GM18517 (cell line): ENCODE results near the gene NR6A1.

ENCODE experiments used
- ATAC-seq: cut with Tn5 transposase; IDR thresholded peaks from one replicate; pipeline ENCODE4 v1.9.1; 2021; ENCODE audit warnings: mild to moderate bottlenecking, moderate library complexity; ENCODE audit not compliant: unreplicated experiment

The NR6A1 gene

DNA sequence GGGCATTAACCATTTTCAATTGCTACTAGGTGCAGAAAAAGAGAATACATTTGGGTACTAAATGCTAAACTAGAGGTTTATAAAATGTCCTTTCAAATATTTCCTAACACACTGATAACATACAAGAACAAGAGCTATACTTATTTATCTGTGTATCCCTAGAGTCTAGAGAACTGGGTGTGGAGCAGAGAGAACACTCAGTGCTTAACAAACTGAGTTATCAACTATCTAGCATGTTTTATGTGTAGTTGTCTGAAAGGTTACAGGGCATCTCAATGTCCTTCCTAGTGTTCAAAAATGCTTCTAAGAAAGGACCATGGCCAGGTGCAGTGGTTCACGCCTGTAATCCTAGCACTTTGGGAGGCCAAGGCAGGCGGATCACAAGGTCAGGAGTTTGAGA, 40.3 kb downstream of the NR6A1 start:
- no peak for ATAC-seq

DNA sequence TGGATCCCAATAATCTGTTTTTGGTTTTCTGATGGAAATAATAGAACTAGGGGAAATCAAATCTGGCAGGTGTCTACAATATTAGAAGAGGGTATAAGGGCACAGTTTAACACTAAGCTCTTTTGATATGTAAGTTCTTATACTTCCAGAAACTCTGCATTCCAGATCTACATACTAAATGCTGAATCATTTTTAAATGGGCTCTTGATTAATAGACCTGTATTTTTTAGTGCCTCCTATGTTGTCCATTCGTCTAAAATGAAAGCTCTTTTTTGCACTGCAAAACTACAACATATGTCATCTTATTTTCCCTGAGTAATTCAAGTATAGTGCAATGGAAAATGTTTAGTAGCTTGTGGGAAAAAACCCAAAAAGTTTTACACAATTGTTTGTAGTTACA, 44.2 kb downstream of the NR6A1 start:
- no peak for ATAC-seq

- no peak for ATAC-seq
Measured at GRCh38 chr9:124725068-124725452, 46.1 kb downstream of the NR6A1 start.

GRCh38 chr9:124724415-124725067, 46.6 kb downstream of the NR6A1 start:
- ATAC-seq, result no peak

DNA sequence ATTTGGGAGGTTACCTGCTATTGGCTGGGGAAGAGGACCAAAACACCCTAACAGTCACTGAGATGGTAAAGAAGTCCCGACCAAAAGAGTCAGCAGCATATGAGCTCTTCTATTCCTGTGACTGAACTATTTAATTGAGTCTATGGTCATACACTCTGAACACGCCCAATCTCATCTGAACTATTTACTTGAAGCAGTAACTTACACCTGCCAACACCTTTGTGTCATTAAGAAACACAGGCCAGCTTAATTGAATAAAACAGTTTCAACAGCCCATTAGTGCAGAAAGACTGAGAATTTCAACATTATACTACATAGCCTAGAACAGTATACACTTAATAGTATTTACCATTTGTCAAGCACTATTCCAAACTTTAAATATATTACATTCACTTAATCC, 47.8 kb downstream of the NR6A1 start:
- no peak for ATAC-seq

DNA sequence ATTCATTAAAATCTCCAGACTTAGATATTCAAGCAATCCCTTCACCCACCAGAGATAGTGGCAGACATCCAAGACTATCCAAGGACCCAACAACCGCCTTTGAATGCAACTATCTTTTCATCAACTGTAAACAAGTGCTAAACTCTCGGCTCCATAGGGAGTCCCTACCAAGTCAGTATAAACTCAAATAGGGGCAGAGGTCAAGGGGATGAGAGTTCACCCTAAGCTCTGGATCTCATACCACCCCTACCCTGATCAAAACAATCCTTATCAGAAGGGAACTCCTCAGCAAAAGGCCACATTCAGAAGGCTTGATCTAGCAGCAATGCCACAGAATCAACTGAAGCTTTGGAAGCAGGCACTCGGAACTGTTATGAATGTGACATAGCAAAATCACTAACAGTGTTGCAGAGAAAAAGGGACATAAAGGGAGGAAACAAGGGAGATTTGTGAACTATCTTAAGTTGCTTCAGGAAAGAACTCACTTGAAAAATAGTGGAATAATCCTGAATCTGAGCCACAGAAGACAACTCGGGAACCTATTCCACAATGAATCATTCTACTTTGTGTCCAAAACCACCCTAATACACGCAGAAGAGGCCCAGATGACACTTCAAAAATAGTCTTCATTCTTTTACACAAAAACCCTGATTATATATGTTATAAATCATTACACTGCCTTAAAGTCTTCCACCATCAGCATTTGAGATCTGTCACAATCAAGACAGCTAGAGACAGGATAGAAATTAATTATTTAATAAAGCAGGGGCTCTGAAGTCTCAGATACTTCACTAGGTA, 49.8 kb downstream of the NR6A1 start:
- ATAC-seq, result no peak

- ATAC-seq, result no peak
Measured at GRCh38 chr9:124720429-124721108, 50.5 kb downstream of the NR6A1 start.

GRCh38 chr9:124718928-124719327, 52.2 kb downstream of the NR6A1 start:
- no peak for ATAC-seq

DNA sequence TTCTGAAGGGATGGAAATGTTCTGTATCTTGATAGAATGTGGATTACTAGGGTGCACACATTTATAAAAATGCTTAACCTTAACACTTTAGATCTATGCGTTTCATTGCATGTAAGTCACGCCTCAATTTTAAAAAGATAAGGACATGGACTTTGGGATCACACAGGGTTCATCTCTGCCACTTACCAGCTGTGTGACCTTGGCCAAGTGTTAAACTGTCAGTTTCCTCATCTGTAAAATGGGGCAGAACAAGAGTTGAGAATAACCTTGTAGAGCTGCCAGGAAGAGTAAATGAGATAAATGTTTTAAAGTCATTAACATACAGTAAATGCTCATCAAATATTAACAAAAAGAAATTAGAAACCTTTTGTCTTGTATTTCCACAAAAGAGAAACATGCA, 53.5 kb downstream of the NR6A1 start:
- ATAC-seq, result no peak

DNA sequence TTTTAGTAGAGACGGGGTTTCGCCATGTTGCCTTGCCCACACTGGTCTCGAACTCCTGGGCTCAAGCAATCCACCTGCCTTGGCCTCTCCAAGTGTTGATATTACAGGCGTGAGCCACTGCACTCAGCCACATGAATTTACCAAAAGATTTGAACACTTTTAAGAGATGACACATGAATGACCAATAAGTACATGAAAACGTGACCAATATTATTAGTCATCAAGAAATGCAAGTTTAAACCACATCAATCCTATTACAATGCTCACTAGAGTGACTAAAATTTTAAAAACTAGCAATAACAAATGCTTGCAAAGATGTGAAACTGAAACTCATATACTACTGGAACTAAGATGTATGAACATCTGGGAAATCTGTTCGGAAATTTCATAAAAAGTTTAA, 54.3 kb downstream of the NR6A1 start:
- no peak for ATAC-seq

DNA sequence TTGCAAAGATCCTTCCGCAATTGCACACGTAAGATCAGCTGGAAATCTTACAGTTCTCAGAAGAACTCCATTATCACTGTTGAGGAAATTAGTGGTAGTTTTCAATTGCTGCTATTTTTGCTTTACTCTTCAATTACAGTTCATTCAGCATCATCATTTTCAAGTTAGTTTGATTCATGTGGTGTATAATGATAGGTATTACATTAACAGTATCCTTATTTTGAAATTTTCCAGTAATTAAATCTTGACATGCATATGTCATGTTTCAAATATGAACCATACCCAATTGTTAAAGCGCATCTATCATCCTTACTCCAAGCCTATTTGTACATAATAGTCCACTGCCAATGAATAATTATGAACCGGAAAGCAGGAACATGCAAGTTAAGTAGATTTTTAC, 60.3 kb downstream of the NR6A1 start:
- no peak for ATAC-seq

DNA sequence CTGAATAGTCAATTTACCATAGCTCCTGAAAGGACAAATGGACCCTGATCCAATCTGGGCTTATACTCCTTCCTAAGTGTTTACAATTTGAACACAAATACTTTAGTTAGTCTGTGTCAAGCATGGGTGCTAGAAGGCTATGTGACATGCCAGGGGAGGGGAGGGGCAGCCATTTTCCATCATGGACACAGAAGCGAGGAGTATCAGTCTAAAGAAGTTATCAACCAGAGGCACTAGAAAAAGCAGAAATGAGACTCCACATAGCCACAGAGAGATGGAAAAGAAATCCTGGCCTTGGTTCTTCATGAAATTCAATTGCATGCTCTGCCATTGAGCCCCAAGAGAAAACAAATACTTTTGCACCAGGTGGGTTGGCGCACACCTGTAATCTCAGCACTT, 61.8 kb downstream of the NR6A1 start:
- no peak for ATAC-seq

DNA sequence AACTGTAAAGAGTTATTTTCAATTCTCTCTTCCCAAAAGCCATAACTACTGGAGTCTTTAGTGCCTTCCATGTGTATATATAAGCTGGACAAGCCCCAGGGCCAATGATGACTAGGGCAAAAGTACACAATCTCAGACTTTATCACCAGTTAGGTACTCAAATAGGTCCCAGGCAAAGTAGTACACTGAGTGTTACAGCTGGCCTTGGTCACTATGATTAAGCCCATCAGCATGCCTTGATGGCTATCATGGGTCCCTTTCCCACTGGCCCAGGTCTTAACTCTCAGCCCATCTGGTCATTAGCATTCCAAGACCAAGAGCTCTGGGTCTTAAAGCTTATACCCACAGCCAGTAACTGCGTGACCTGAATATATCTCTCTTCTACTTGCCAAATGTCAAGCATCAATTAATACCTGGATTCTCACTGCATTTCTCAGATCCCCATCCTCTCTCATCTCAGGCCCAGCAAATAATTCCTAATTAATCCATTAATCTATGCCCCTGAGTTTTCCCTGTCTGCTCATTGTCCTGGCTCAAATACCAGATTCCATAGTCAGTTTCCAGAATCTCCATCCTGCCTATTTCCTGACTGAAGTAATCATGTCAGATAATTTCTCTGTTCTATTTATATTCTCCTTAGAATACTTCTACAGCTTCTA, 62.3 kb downstream of the NR6A1 start:
- ATAC-seq, result no peak

- no peak for ATAC-seq
Measured at GRCh38 chr9:124708074-124708473, 63.0 kb downstream of the NR6A1 start.

DNA sequence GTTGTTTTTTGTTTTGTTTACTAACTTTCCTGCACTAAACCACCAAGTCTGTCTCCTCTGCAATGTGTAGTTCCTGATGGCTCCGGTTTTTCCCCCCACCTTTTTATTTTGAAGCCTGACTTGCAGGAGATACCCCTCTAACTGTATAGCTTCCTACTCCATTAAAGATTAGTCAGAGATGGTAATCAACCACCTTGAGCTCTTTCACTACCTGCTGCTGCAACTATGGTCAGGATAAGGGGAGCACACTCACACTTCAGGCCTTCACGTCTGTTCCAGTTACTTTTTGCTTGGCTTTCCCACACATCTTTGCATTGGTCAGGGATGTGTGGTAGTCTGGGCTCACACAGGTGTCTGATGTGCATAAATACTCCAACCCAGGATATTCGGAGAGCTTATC, 63.4 kb downstream of the NR6A1 start:
- ATAC-seq, result no peak

DNA sequence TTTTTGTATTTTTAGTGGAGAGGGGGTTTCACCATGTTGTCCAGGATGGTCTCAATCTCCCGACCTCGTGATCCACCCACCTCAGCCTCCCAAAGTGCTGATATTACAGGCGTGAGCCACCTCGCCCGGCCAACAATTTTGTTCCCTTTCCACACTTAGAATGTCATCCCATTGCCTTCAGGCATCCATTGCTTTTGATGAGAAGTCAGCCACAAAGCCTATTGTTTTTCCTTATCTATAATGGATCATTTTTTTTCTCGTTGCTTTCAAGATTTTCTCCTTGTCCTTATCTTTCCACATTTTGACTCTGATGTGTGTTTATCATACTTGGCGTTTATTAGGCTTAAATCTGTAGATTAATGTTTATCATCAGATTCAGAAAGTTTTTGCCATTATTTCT, 64.4 kb downstream of the NR6A1 start:
- no peak for ATAC-seq

GRCh38 chr9:124699575-124699974, 71.5 kb downstream of the NR6A1 start:
- ATAC-seq, result no peak

DNA sequence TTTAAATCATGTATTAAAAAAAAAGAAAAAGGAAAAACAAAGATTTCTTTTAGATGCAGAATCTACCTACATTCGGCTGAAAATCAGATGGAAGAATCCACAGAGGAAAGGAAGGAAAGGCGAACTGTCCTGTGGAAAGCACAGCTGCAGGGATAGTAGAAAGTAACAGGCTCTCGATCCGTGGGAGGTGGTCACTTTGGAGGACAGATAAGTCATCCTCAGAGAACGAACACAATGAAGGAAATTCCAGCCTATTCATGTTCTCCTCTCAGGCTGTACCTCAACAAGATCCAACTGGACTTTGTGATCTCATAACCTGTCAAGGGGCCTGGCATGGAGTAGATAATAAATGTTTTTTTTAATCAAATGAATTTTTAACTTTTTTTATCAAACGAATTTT, 72.8 kb downstream of the NR6A1 start:
- ATAC-seq, result no peak

DNA sequence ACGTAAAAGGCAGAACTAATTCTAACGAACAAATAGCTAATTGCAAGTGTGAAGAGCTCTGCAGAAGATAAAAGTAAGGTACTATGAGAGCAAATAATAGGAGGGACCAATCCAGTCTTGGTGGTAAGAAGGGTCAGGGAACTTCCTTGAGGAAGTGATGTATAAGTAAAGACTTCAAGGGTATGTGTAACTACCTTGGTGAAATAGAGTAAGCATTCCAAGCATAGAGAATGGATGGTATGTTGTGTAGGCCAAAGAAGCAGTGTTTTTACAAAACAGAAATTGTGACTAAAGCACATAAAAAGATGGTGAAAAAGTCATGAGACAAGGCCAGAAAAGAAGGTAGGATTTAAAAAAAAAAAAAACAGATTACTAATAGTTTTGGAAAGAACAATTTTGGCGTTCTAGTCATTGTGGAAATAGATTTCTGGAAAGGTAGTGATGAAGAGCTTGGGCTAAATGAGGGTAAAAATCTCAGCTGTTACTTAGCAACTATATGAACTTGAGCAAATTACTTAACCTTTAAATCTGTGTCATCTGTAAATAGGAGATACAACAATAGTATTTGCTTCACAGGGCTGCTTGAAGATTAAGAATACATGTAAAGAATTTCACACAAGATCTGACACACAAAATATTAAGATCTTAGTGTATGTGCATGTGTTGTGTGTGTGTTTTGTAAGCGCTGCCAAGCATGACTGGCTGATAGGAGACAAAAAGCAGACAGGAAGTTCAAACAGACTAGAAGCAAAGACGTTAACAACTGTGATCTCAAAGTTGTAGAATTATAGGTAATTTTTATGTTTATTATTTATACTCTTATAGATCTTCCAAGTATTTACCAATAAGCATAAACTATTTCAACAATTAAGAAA, 73.5 kb downstream of the NR6A1 start:
- no peak for ATAC-seq

DNA sequence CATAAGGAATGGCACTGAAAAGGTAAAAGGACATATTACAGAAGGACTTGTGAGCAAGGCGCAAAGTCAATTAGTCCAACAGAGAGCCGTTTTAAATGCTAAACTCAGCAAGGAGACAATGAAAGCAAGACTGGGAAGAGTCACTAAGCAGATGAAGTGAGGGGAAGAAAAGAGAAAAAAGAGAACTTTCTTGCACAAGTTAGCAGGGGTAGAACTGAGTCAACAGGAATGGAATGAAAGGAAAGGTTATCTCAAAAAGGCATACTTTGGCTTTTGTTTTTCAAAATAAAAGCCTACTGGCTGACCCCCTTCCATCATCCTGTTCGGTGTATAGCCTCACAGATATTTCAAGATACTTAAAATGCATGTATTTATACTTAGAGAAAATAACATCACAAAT, 75.0 kb downstream of the NR6A1 start:
- ATAC-seq, result no peak
